ENCODE measurements around the gene CCDC182.

The CCDC182 gene

GRCh38 chr17:57745242-57745641 is at the start of gene CCDC182:
Gene CCDC182, minus strand, starts transcription at chr17:57745299. Its CDS starts 27 bp downstream, at chr17:57745272.
- Mint-ChIP-seq H3K4me3 (no peak within 1 kb of the TSS), H3K9me3 (no peaks in the 10 kb centered on the region), H3K36me3 (ENCODE audit: low read depth) (no peaks in the 10 kb centered on the region), H3K27ac (no peak within 1 kb of the TSS), H3K27me3 (ENCODE audit: low read depth, poor library complexity) (no peaks in the 10 kb centered on the region), H3K4me1 (peaks cover 17% of the 10 kb centered on the region)
- no peak for DNase-seq
- no peak for TF ChIP-seq CTCF (IDR thresholded peaks at IDR 0.05)

- no peaks in the 10 kb centered on the region for H3K36me3 Mint-ChIP-seq (ENCODE audit: low read depth)
- peaks cover 7% of the 10 kb centered on the region for H3K27me3 Mint-ChIP-seq (ENCODE audit: low read depth, poor library complexity)
- TF ChIP-seq CTCF (IDR thresholded peaks at IDR 0.05): no peak
- H3K4me3 Mint-ChIP-seq: no peak overlapping the region
- no peaks in the 10 kb centered on the region for H3K4me1 Mint-ChIP-seq
- no peak for DNase-seq
- H3K9me3 Mint-ChIP-seq: peaks cover 16% of the 10 kb centered on the region
- H3K27ac Mint-ChIP-seq: no peak overlapping the region
Measured at GRCh38 chr17:57794841-57795240, 49.7 kb upstream of the CCDC182 start.

- Mint-ChIP-seq H3K27ac (no peak overlapping the region), H3K27me3 (ENCODE audit: low read depth, poor library complexity) (peaks cover 14% of the 10 kb centered on the region), H3K4me3 (no peak overlapping the region), H3K9me3 (peaks cover 10% of the 10 kb centered on the region), H3K4me1 (no peaks in the 10 kb centered on the region), H3K36me3 (ENCODE audit: low read depth) (no peaks in the 10 kb centered on the region)
- DNase-seq: no peak
- no peak for TF ChIP-seq CTCF (IDR thresholded peaks at IDR 0.05)
Measured at GRCh38 chr17:57788725-57789124, 43.6 kb upstream of the CCDC182 start.

GRCh38 chr17:57785022-57785421 is 39.9 kb upstream of the CCDC182 start:
- DNase-seq: no peak
- peaks cover 20% of the 10 kb centered on the region for H3K4me1 Mint-ChIP-seq
- no peak for TF ChIP-seq CTCF (IDR thresholded peaks at IDR 0.05)
- H3K36me3 Mint-ChIP-seq (ENCODE audit: low read depth): no peaks in the 10 kb centered on the region
- no peaks in the 10 kb centered on the region for H3K9me3 Mint-ChIP-seq
- H3K4me3 Mint-ChIP-seq: no peak overlapping the region
- no peak overlapping the region for H3K27ac Mint-ChIP-seq
- H3K27me3 Mint-ChIP-seq (ENCODE audit: low read depth, poor library complexity): peaks cover 14% of the 10 kb centered on the region

- Mint-ChIP-seq H3K27me3 (ENCODE audit: low read depth, poor library complexity) (peaks cover 14% of the 10 kb centered on the region), H3K27ac (no peak overlapping the region), H3K4me3 (no peak overlapping the region), H3K9me3 (no peaks in the 10 kb centered on the region), H3K4me1 (peaks cover 24% of the 10 kb centered on the region), H3K36me3 (ENCODE audit: low read depth) (no peaks in the 10 kb centered on the region)
- TF ChIP-seq CTCF (IDR thresholded peaks at IDR 0.05): no peak
- no peak for DNase-seq
Measured at GRCh38 chr17:57784226-57784895, 39.3 kb upstream of the CCDC182 start.

GRCh38 chr17:57783338-57783742 is 38.2 kb upstream of the CCDC182 start:
- peaks cover 24% of the 10 kb centered on the region for H3K4me1 Mint-ChIP-seq
- H3K27me3 Mint-ChIP-seq (ENCODE audit: low read depth, poor library complexity): peaks cover 14% of the 10 kb centered on the region
- H3K4me3 Mint-ChIP-seq: no peak overlapping the region
- no peak overlapping the region for H3K27ac Mint-ChIP-seq
- H3K9me3 Mint-ChIP-seq: no peaks in the 10 kb centered on the region
- peak; percentile 96 for DNase-seq
- TF ChIP-seq CTCF (IDR thresholded peaks at IDR 0.05): peak; percentile 93
- no peaks in the 10 kb centered on the region for H3K36me3 Mint-ChIP-seq (ENCODE audit: low read depth)

Data from nephron progenitor cell (in vitro differentiated cells).